Loucy (cell line): ENCODE measurements around the gene TIAM2.

ENCODE experiments used
- H2AFZ ChIP-seq: fragments of 200-600 bp; sonication (generic); 2 replicates; pipeline ENCODE4 v1.6.0; 2016; ENCODE audit warnings: antibody characterized with exemption, mild to moderate bottlenecking, low read length, moderate library complexity
- H3F3A ChIP-seq: fragments of 200-600 bp; 2 replicates; pipeline ENCODE4 v1.6.0; 2016; ENCODE audit warnings: antibody characterized with exemption, low read depth, mild to moderate bottlenecking
- H3K27me3 ChIP-seq: fragments of 200-600 bp; sonication (generic); 2 replicates; pipeline ENCODE4 v1.6.1; 2014; ENCODE audit warnings: low read length, mild to moderate bottlenecking; ENCODE audit not compliant: insufficient read depth, poor library complexity, severe bottlenecking
- H3K36me3 ChIP-seq: fragments of 200-600 bp; sonication (generic); 2 replicates; pipeline ENCODE4 v1.6.1; 2016; ENCODE audit warnings: low read length; ENCODE audit not compliant: insufficient read depth
- H3K4me1 ChIP-seq: fragments of 200-600 bp; sonication (generic); 2 replicates; pipeline ENCODE4 v1.5.1; 2014; ENCODE audit warnings: low read length, mild to moderate bottlenecking; ENCODE audit not compliant: insufficient read depth, poor library complexity, severe bottlenecking
- H3K4me2 ChIP-seq: fragments of 200-600 bp; sonication (generic); 2 replicates; pipeline ENCODE4 v1.6.0; 2014; ENCODE audit warnings: antibody characterized with exemption, low read length, low read depth, mild to moderate bottlenecking; ENCODE audit not compliant: poor library complexity, severe bottlenecking
- H3K4me3 ChIP-seq: fragments of 200-600 bp; sonication (generic); 2 replicates; pipeline ENCODE4 v1.5.1; 2014; ENCODE audit warnings: low read length, mild to moderate bottlenecking, mixed read lengths; ENCODE audit not compliant: poor library complexity, severe bottlenecking
- H3K79me2 ChIP-seq: fragments of 200-600 bp; sonication (generic); 2 replicates; pipeline ENCODE4 v1.6.1; 2014; ENCODE audit warnings: low read length; ENCODE audit not compliant: insufficient read depth
- H3K9ac ChIP-seq: fragments of 200-600 bp; sonication (generic); 2 replicates; pipeline ENCODE4 v1.6.0; 2014; ENCODE audit warnings: mild to moderate bottlenecking, low read depth, low read length, moderate library complexity; ENCODE audit not compliant: poor library complexity, severe bottlenecking
- H3K9me2 ChIP-seq: fragments of 200-600 bp; sonication (generic); replicated peaks from 2 replicates; pipeline ENCODE4 v1.6.1; 2016; ENCODE audit warnings: low read depth, low read length, mixed read lengths
- H3K9me3 ChIP-seq: fragments of 200-600 bp; sonication (generic); 2 replicates; pipeline ENCODE4 v1.6.1; 2014; ENCODE audit warnings: mild to moderate bottlenecking, antibody characterized with exemption, low read length, low read depth; ENCODE audit not compliant: insufficient read depth
- H4K20me1 ChIP-seq: fragments of 200-600 bp; sonication (generic); 2 replicates; pipeline ENCODE4 v1.6.0; 2014; ENCODE audit warnings: antibody characterized with exemption, low read length, mild to moderate bottlenecking; ENCODE audit not compliant: insufficient read depth, poor library complexity, severe bottlenecking
- CTCF ChIP-seq: fragments of 200-600 bp; sonication (generic); conservative IDR thresholded peaks from 2 replicates; pipeline ENCODE4 v1.5.1; 2014; ENCODE audit warnings: mild to moderate bottlenecking, antibody characterized with exemption, low read length
- EZH2phosphoT487 ChIP-seq: fragments of 200-600 bp; IDR thresholded peaks from 2 replicates; pipeline ENCODE4 v1.6.1; 2018; ENCODE audit warnings: antibody characterized with exemption, mild to moderate bottlenecking, moderate library complexity, borderline replicate concordance

The TIAM2 gene

GRCh38 chr6:155122199-155122950 is 127.3 kb downstream of the TIAM2 start:
- no peak overlapping the region for H3K4me3 ChIP-seq
- TF ChIP-seq CTCF (no peak), EZH2phosphoT487 (no peak)

GRCh38 chr6:155123520-155123919 is 128.4 kb downstream of the TIAM2 start:
- H3K4me2 ChIP-seq: no peak overlapping the region
- no peaks in the 10 kb centered on the region for H3F3A ChIP-seq
- H3K36me3 ChIP-seq: no peaks in the 10 kb centered on the region
- no peak overlapping the region for H2AFZ ChIP-seq
- no peaks in the 10 kb centered on the region for H4K20me1 ChIP-seq
- H3K4me1 ChIP-seq: no peaks in the 10 kb centered on the region
- TF ChIP-seq EZH2phosphoT487 (no peak), CTCF (no peak)
- H3K79me2 ChIP-seq: no peaks in the 10 kb centered on the region
- H3K9me2 ChIP-seq: no peaks in the 10 kb centered on the region
- H3K27me3 ChIP-seq: no peaks in the 10 kb centered on the region
- H3K9me3 ChIP-seq: no peaks in the 10 kb centered on the region
- no peak overlapping the region for H3K9ac ChIP-seq
- no peak overlapping the region for H3K4me3 ChIP-seq

More at GRCh38 chr6:155122199-155122950, 127.3 kb downstream of the TIAM2 start:
- Histone ChIP-seq H3K4me1 (no peaks in the 10 kb centered on the region), H3K36me3 (no peaks in the 10 kb centered on the region), H3K9ac (no peak overlapping the region), H3K4me2 (no peak overlapping the region), H3K9me3 (no peaks in the 10 kb centered on the region), H4K20me1 (no peaks in the 10 kb centered on the region), H3K79me2 (no peaks in the 10 kb centered on the region), H3K9me2 (no peaks in the 10 kb centered on the region), H2AFZ (no peak overlapping the region), H3F3A (no peaks in the 10 kb centered on the region), H3K27me3 (no peaks in the 10 kb centered on the region)

- H3K27me3 ChIP-seq: no peaks in the 10 kb centered on the region
- no peak overlapping the region for H3K4me3 ChIP-seq
- TF ChIP-seq CTCF (no peak), EZH2phosphoT487 (no peak)
Observed at GRCh38 chr6:155125906-155126305, 130.8 kb downstream of the TIAM2 start.

More at GRCh38 chr6:155125906-155126305, 130.8 kb downstream of the TIAM2 start:
- H3K79me2 ChIP-seq: no peaks in the 10 kb centered on the region
- no peak overlapping the region for H2AFZ ChIP-seq
- H4K20me1 ChIP-seq: no peaks in the 10 kb centered on the region
- no peaks in the 10 kb centered on the region for H3K9me2 ChIP-seq
- H3K36me3 ChIP-seq: no peaks in the 10 kb centered on the region
- no peak overlapping the region for H3K4me2 ChIP-seq
- H3K9ac ChIP-seq: no peak overlapping the region
- no peaks in the 10 kb centered on the region for H3K4me1 ChIP-seq
- H3F3A ChIP-seq: no peaks in the 10 kb centered on the region
- no peaks in the 10 kb centered on the region for H3K9me3 ChIP-seq
